Measurements from ENCODE around the gene SSH2. TPM values are rescaled to one million over a fixed set of nuclear protein-coding genes. Genes with fewer than 3 reads are reported as not detected.
A peak's percentile ranks its signal among the peaks of the same experiment; 100 is the strongest.

SSH2 gene
- polyA plus RNA-seq, 1 of the 3 experiments (the other 2 are of a cell fraction) = 8.8 TPM

- DNase-seq = peak; percentile 96
- H3K9me3 ChIP-seq = no peaks in the 10 kb centered on the region
- peak overlapping the region; percentile 64 to 91 for H3K4me3 ChIP-seq (ENCODE audit: low read depth in 2 of 2, low read length in 1 of 2)
- ChIA-PET POLR2A (interaction anchor here (0.8 to 1.8 kb wide), 9 partner anchors 9 to 340 kb away, joined by 3 to 5 read pairs (median 3); partner anchors contain the start of gene ABHD15), CTCF (interaction anchor here (0.5 to 5.0 kb wide), 34 partner anchors 9 to 502 kb away, joined by 3 to 123 read pairs (median 4); partner anchors contain the start of genes ABHD15, CORO6, SSH2 and TP53I13)
- no peaks in the 10 kb centered on the region for H3K27me3 ChIP-seq (ENCODE audit: insufficient read depth)
- no peaks in the 10 kb centered on the region for H3K9me2 ChIP-seq
- 60% methylated on average over 12 of the region's 25 CpGs for WGBS (ENCODE audit: low lambda C conversion rate)
- peak overlapping the region; percentile 41; the same call in 1 of the 2 replicates for H3K9ac ChIP-seq
- peaks cover 29% of the 10 kb centered on the region for H3F3A ChIP-seq (replicated peaks; ENCODE audit: insufficient read depth)
- peaks cover 41 to 69% of the 10 kb centered on the region in 2 experiments for H3K4me1 ChIP-seq (ENCODE audit: control insufficient read depth in 1 of 2, insufficient read depth in 2 of 2, low read depth in 1 of 2, low read length in 1 of 2)
- H3K27ac ChIP-seq (ENCODE audit: low read depth in 2 of 2, low read length in 1 of 2) = peak overlapping the region; percentile 64 to 91
- H3K36me3 ChIP-seq (replicated peaks in 1 of 2; ENCODE audit: control insufficient read depth in 1 of 2, insufficient read depth in 2 of 2, low read length in 1 of 2) = no peaks in the 10 kb centered on the region
- H4K20me1 ChIP-seq (ENCODE audit: insufficient read depth) = peaks cover 23% of the 10 kb centered on the region
- peak overlapping the region; percentile 84; the same call in 1 of the 2 replicates for H2AFZ ChIP-seq (ENCODE audit: low read depth)
- H3K79me2 ChIP-seq (ENCODE audit: insufficient read depth) = peaks cover 36% of the 10 kb centered on the region
- H3K4me2 ChIP-seq = peak overlapping the region; percentile 95
- TF ChIP-seq MEF2A (IDR thresholded peaks at IDR 0.05; ENCODE audit: borderline replicate concordance, low read depth) (no peak), ELF1 (IDR thresholded peaks at IDR 0.05) (no peak), YY1 (IDR thresholded peaks at IDR 0.05; ENCODE audit: low read depth) (no peak), CHD2 (IDR thresholded peaks at IDR 0.05; ENCODE audit: low read length, partially characterized antibody) (peak; percentile 60), TCF12 (IDR thresholded peaks at IDR 0.05) (no peak; the same call in 1 of the 2 replicates), GABPA (IDR thresholded peaks at IDR 0.05; ENCODE audit: low read depth) (no peak), TEAD4 (IDR thresholded peaks at IDR 0.05; ENCODE audit: borderline replicate concordance, insufficient read depth) (0 out of 2 replicates have a peak, but pooled peaks have one; percentile 7), SMC3 (IDR thresholded peaks at IDR 0.05; ENCODE audit: low read depth, low read length) (peak; percentile 83), TAF1 (IDR thresholded peaks at IDR 0.05; ENCODE audit: borderline replicate concordance, low read depth, low read length) (no peak), USF1 (IDR thresholded peaks at IDR 0.05; ENCODE audit: borderline replicate concordance, low read depth) (no peak), MAX (IDR thresholded peaks at IDR 0.05; ENCODE audit: low read depth) (peak; percentile 50; the same call in 1 of the 2 replicates), POLR2AphosphoS5 (IDR thresholded peaks at IDR 0.05; ENCODE audit: low read depth, low read length) (no peak; the same call in 1 of the 2 replicates), GATA2 (CRISPR knock-in tag; IDR thresholded peaks at IDR 0.05) (no peak), FOXJ3 (CRISPR knock-in tag; IDR thresholded peaks at IDR 0.05) (0 out of 2 replicates have a peak, but pooled peaks have one; percentile 23), NFIC (IDR thresholded peaks at IDR 0.05; ENCODE audit: borderline replicate concordance) (no peak), RCOR1 (IDR thresholded peaks at IDR 0.05; ENCODE audit: low read length) (0 out of 2 replicates have a peak, but pooled peaks have one; percentile 55), PBX3 (IDR thresholded peaks at IDR 0.05) (0 out of 2 replicates have a peak, but pooled peaks have one; percentile 5), CTCF (IDR thresholded peaks at IDR 0.05) (peak; percentile 97), RXRA (IDR thresholded peaks at IDR 0.05; ENCODE audit: borderline replicate concordance, low read depth) (no peak), IRF3 (IDR thresholded peaks at IDR 0.05; ENCODE audit: low read depth, low read length) (no peak), NRF1 (IDR thresholded peaks at IDR 0.05; ENCODE audit: low read depth, low read length) (no peak), RFX5 (IDR thresholded peaks at IDR 0.05; ENCODE audit: low read length) (peak; percentile 42; the same call in 1 of the 2 replicates), ZBTB33 (IDR thresholded peaks at IDR 0.05; ENCODE audit: borderline replicate concordance, low read depth) (no peak), USF2 (IDR thresholded peaks at IDR 0.05; ENCODE audit: borderline replicate concordance, low read depth, low read length) (no peak), JUND (IDR thresholded peaks at IDR 0.05) (no peak)
Observed at GRCh38 chr17:29591737-29592608, 338.1 kb downstream of the SSH2 start.

Data from SK-N-SH (cell line).